Measurements from ENCODE around the gene PLEKHA7.
A peak's percentile ranks its signal among the peaks of the same experiment; 100 is the strongest.

The PLEKHA7 gene

GRCh38 chr11:16805938-16806337, 208.3 kb downstream of the PLEKHA7 start:
- DNase-seq (ENCODE audit: low spot score), result no peak

GRCh38 chr11:16804104-16804947, 209.9 kb downstream of the PLEKHA7 start:
- DNase-seq (ENCODE audit: low spot score), result no peak

- no peak for DNase-seq (ENCODE audit: low spot score)
These were observed 212.8 kb downstream of the PLEKHA7 start for GRCh38 chr11:16801288-16801980.

- no peak for DNase-seq (ENCODE audit: low spot score)
These were observed 213.8 kb downstream of the PLEKHA7 start for GRCh38 chr11:16800382-16800781.

- DNase-seq (ENCODE audit: low spot score), result no peak
These were observed 214.3 kb downstream of the PLEKHA7 start for GRCh38 chr11:16799890-16800289.

GRCh38 chr11:16799221-16799620, 215.0 kb downstream of the PLEKHA7 start:
- no peak for DNase-seq (ENCODE audit: low spot score)

- no peak for DNase-seq (ENCODE audit: low spot score)
These were observed 216.4 kb downstream of the PLEKHA7 start for GRCh38 chr11:16797776-16798175.

- DNase-seq (ENCODE audit: low spot score), result no peak
These were observed 217.9 kb downstream of the PLEKHA7 start for GRCh38 chr11:16796311-16796710.

GRCh38 chr11:16795146-16795545, 219.1 kb downstream of the PLEKHA7 start:
- no peak for DNase-seq (ENCODE audit: low spot score)

- no peak for DNase-seq (ENCODE audit: low spot score)
These were observed 220.0 kb downstream of the PLEKHA7 start for GRCh38 chr11:16794047-16794818.

- no peak for DNase-seq (ENCODE audit: low spot score)
These were observed 220.7 kb downstream of the PLEKHA7 start for GRCh38 chr11:16793511-16793910.

GRCh38 chr11:16793009-16793408, 221.2 kb downstream of the PLEKHA7 start:
- DNase-seq (ENCODE audit: low spot score), result no peak

GRCh38 chr11:16792426-16792825, 221.8 kb downstream of the PLEKHA7 start:
- no peak for DNase-seq (ENCODE audit: low spot score)

- DNase-seq (ENCODE audit: low spot score), result no peak
These were observed 222.8 kb downstream of the PLEKHA7 start for GRCh38 chr11:16791191-16791961.

GRCh38 chr11:16790486-16791190, 223.6 kb downstream of the PLEKHA7 start:
- no peak for DNase-seq (ENCODE audit: low spot score)

- DNase-seq (ENCODE audit: low spot score), result no peak
These were observed 224.4 kb downstream of the PLEKHA7 start for GRCh38 chr11:16789560-16790485.

- no peak for DNase-seq (ENCODE audit: low spot score)
These were observed 225.2 kb downstream of the PLEKHA7 start for GRCh38 chr11:16789063-16789420.

- DNase-seq (ENCODE audit: low spot score), result peak; percentile 50
These were observed 225.8 kb downstream of the PLEKHA7 start for GRCh38 chr11:16788141-16789062.
